ENCODE results near the gene MED14.

DNA sequence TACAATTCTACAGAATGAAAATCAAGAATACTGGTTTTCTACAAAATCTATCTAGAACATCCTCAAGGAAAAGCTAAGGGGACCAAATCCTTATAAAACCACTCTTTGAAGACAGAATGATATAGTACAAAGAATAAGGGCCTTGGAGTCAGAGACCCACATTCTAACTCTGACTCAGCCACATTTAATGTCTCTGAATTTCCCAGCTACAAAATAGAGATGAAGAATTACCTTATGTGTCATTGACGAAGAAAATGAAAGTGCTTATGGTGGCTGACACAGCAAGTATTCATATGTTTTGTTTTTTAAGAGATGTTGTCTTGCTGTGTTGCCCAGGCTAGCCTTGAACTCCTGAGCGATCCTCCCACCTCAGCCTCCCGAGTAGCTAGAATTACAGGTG is 52.1 kb downstream of the MED14 start:
- TF ChIP-seq EZH2 (IDR thresholded peaks at IDR 0.05) (no peak), POLR2AphosphoS5 (IDR thresholded peaks at IDR 0.05; ENCODE audit: borderline replicate concordance, low read depth, low read length) (no peak)

Measured in SK-N-MC (cell line).